Thymus (tissue), 11 donors: ENCODE data around the gene FBN3. TPM values are rescaled to one million over a fixed set of nuclear protein-coding genes. Genes with fewer than 3 reads are reported as not detected.
"Not testable (repeated sequence)": the region's sequence is repeated elsewhere in the genome, so short reads cannot be mapped to it uniquely, and the experiment has no call there.

ENCODE experiments used
- DNase-seq, 9 donors: peaks; one replicate each; pipeline ENCODE4 v3.0.0-alpha.2; 2013; ENCODE audit warnings: low spot score in 9 of 9, low read depth in 6 of 9, missing footprints in 1 of 9
- H3K27ac ChIP-seq, 2 donors: one replicate each; pipeline ENCODE4 v1.5.1; 2013; ENCODE audit warnings: control low read depth in 1 of 2, low read depth in 1 of 2, low read length in 1 of 2, mild to moderate bottlenecking in 1 of 2, moderate library complexity in 1 of 2
- H3K27me3 ChIP-seq, 2 donors: one replicate each; pipeline ENCODE4 v1.5.1; 2013; ENCODE audit warnings: low read length in 1 of 2; ENCODE audit not compliant: control insufficient read depth in 2 of 2, insufficient read depth in 1 of 2
- H3K36me3 ChIP-seq, 2 donors: one replicate each; pipeline ENCODE4 v1.5.1; 2013; ENCODE audit warnings: low read length in 1 of 2, mild to moderate bottlenecking in 1 of 2, moderate library complexity in 1 of 2; ENCODE audit not compliant: control insufficient read depth in 2 of 2, insufficient read depth in 2 of 2
- H3K4me1 ChIP-seq, 2 donors: one replicate each; pipeline ENCODE4 v1.5.1; 2013; ENCODE audit warnings: low read length in 2 of 2; ENCODE audit not compliant: control insufficient read depth in 2 of 2, insufficient read depth in 2 of 2
- H3K4me3 ChIP-seq, 2 donors: one replicate each; pipeline ENCODE4 v1.5.1; 2013; ENCODE audit warnings: low read length in 2 of 2, control low read depth in 1 of 2, mild to moderate bottlenecking in 1 of 2
- H3K9me3 ChIP-seq, 2 donors: one replicate each; pipeline ENCODE4 v1.5.1; 2013; ENCODE audit warnings: low read length in 1 of 2, mild to moderate bottlenecking in 1 of 2; ENCODE audit not compliant: control insufficient read depth in 2 of 2, insufficient read depth in 1 of 2
- WGBS: extraction: QIAGEN DNeasy Blood & Tissue Kit; methylation state at CpG from one replicate; pipeline ENCODE4 v1.1.7; 2013; 5-methylcytosine and 5-hydroxymethylcytosine counted together
- polyA plus RNA-seq: library from polyadenylated mRNA; stranded (reverse); fragments of 200-250 nt; gene quantifications from one replicate; pipeline ENCODE4 v1.2.3, GENCODE V29; 2013
- total RNA-seq: library from RNA; stranded (reverse); fragments of 120-200 nt; gene quantifications from one replicate; pipeline ENCODE4 v1.2.4, GENCODE V29; 2013
- donor health status: healthy.

The FBN3 gene
- total and polyA plus RNA-seq, 2 donors: 0.16 to 0.61 TPM

DNA sequence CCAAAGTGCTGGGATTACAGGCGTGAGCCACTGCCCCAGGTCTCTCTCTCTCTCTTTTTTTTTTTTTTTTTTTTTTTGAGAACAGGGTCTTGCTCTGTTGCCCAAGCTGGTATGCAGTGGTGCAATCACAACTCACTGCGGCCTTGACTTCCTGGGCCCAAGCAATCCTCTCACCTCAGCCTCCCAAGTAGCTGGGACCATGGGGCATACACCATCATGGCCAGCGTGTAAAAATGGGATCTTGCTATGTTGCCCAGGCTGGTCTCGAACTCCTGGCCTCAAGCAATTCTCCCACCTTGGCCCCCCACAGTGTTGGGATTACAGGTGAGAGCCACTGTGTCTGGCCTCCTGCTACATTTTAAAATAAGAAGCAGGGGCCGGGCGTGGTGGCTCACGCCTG lies 19.1 kb upstream of the FBN3 start:
- no peak overlapping the region for H3K4me3 ChIP-seq
- H3K9me3 ChIP-seq: no peaks in the 10 kb centered on the region
- WGBS: 96% methylated on average over 7 of the region's 7 CpGs
- no peaks in the 10 kb centered on the region for H3K4me1 ChIP-seq
- H3K36me3 ChIP-seq: no peaks in the 10 kb centered on the region
- no peak overlapping the region for H3K27ac ChIP-seq
- DNase-seq: no peak
- H3K27me3 ChIP-seq: no peaks in the 10 kb centered on the region

DNA sequence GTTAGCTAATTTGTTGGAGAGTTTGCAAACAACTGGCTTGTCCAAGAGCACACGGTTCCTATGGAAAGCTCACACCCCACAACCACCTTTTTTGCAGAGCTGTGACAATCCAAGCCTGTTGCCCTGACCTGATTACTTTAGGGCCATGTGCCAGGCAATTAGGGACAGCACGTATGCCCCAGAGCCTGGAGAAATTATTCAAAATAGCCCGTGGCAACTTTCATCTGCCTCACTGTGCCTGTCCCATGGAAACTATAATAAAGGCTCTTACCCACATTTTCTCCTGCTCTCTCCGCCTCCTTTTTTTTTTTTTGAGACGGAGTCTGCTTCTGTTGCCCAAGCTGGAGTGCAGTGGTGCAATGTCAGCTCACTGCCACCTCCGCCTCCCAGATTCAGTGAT lies 18.6 kb upstream of the FBN3 start:
- H3K4me3 ChIP-seq: no peak overlapping the region

DNA sequence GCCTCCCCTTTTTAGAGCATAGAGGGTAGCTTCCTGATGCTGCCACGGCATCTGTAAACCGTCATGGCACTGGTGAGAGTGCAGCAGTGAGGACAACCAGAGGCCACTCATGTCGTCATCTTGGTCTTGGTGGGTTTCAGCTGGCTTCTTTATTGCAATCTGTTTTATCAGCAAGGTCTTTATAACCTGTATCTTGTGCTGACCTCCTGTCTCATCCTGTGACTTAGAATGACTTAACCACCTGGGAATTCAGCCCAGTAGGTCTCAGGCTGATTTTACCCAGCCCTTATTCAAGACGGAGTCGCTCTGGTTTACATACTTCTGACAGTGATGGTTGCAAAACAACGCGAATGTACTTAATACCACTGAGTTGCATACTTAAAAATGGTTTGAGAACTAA lies 14.4 kb upstream of the FBN3 start:
- WGBS: 87% methylated on average over 7 of the region's 7 CpGs
- no peak overlapping the region for H3K4me3 ChIP-seq
- H3K9me3 ChIP-seq: no peaks in the 10 kb centered on the region
- DNase-seq: no peak
- no peaks in the 10 kb centered on the region for H3K36me3 ChIP-seq
- no peak overlapping the region for H3K27ac ChIP-seq
- no peaks in the 10 kb centered on the region for H3K27me3 ChIP-seq
- H3K4me1 ChIP-seq: peaks cover 0 to 4% of the 10 kb centered on the region in 2 donors

More for the DNA sequence above, 18.6 kb upstream of the FBN3 start:
- H3K9me3 ChIP-seq: no peaks in the 10 kb centered on the region
- 95% methylated on average over 6 of the region's 6 CpGs for WGBS
- no peaks in the 10 kb centered on the region for H3K36me3 ChIP-seq
- no peaks in the 10 kb centered on the region for H3K4me1 ChIP-seq
- no peak for DNase-seq
- no peak overlapping the region for H3K27ac ChIP-seq
- no peaks in the 10 kb centered on the region for H3K27me3 ChIP-seq

DNA sequence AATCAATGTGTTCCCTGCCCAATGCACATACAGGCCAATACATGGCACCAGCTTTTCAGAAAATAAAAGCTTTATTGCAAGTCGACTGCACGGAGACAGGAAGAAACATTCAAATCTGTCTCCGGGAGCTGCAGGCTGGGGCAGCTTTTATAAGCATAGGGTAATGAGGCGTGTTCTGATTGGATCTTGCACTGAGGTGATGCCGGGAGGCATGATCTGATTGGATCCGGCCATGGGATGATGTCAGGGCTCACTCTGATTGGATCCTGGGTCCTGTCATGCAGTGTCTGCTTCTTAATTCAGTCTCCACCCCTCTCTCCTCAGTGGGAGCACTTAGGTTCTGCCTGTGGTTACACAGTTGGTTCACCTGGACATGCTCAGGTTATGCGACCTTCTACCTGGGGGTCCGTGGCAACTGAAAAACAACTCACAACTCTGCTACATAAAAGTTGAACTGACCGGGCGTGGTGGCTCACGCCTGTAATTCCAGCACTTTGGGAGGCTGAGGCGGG lies 11.8 kb upstream of the FBN3 start:
- Histone ChIP-seq H3K4me1 (peaks cover 0 to 4% of the 10 kb centered on the region in 2 donors), H3K36me3 (no peaks in the 10 kb centered on the region), H3K27me3 (no peaks in the 10 kb centered on the region), H3K4me3 (no peak overlapping the region), H3K27ac (no peak overlapping the region), H3K9me3 (no peaks in the 10 kb centered on the region)
- peak in 1 of 9 donors; percentile 13 for DNase-seq
- 72% methylated on average over 12 of the region's 12 CpGs for WGBS

DNA sequence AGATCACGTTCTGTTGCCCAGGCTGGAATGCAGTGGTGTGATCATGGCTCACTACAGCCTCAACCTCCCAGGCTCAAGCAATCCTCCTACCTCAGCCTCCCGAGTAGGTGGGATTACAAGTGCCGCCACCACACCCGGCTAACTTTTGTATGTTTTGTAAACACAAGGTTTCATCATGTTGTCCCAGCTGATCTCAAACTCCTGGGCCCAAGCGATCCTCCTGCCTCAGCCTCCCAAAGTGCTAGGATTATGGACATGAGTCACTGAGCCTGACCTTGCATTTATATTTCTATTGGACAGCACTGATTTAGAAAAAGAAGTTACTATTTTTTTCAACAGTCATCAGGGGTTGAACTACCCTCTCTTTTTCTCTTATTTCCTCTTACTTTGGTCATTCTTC lies 9.9 kb upstream of the FBN3 start:
- not testable (repeated sequence) for H3K9me3 ChIP-seq, H3K27me3 ChIP-seq, H3K4me3 ChIP-seq, DNase-seq, H3K36me3 ChIP-seq, H3K4me1 ChIP-seq, H3K27ac ChIP-seq
- WGBS: 99% methylated on average over 5 of the region's 5 CpGs

DNA sequence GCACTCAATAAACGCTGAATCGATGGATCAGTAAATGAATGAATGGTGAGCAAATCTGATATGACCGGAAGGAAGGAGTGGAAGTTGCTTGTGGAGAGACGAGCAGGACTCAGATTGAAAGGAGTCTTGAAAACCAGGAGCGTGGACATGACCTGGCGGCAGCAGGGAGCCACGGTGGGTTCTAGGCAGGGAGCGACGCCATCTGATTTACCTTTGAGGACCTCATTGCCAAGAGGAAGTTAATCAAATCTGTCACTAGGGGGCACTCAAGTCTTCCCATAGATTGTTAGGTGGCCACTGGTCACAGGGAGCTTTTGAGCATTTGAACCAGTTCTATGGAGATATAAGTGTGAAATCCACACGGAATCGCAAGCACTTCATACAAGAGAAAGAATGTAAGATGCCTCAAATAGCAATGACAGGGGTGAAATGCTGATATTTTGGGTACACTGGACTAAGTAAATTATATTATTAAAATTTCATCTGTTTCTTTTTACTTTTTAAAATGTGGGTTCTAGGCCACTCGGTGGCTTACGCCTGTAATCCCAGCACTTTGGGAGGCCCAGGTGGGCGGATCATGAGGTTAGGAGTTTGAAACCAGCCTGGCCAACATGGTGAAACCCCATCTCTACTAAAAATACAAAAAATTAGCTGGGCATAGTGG lies 9.2 kb upstream of the FBN3 start:
- no peaks in the 10 kb centered on the region for H3K36me3 ChIP-seq
- H3K4me1 ChIP-seq: peaks cover 0 to 9% of the 10 kb centered on the region in 2 donors
- H3K27me3 ChIP-seq: peaks cover 0 to 8% of the 10 kb centered on the region in 2 donors
- peak; percentile 32 to 84 (median 60) for DNase-seq
- no peak overlapping the region for H3K27ac ChIP-seq
- WGBS: 53% methylated on average over 14 of the region's 14 CpGs
- H3K9me3 ChIP-seq: no peaks in the 10 kb centered on the region
- H3K4me3 ChIP-seq: no peak overlapping the region

DNA sequence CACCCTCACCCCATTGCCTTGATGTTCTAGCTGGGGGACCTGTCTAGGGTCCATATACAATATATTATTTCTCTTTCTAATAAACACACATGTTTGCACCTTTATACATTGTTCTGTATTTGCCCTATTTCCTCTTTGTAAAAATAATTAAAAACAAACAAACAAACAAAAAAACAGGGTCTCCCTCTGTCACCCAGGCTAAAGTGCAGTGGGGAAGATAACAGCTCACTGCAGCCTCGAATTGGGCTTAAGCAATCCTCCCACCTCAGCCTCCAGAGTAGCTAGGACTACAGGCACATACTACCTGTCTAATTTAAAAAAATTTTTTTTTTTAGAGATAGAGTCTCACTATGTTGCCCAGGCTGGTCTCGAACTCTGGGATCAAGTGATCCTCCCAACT lies 5.9 kb upstream of the FBN3 start:
- no peak overlapping the region for H3K4me3 ChIP-seq
- H3K9me3 ChIP-seq: no peaks in the 10 kb centered on the region
- H3K36me3 ChIP-seq: no peaks in the 10 kb centered on the region
- DNase-seq: no peak
- peaks cover 9 to 36% of the 10 kb centered on the region in 2 donors for H3K27me3 ChIP-seq
- no peak overlapping the region for H3K27ac ChIP-seq
- peaks cover 0 to 5% of the 10 kb centered on the region in 2 donors for H3K4me1 ChIP-seq
- 91% methylated on average over 2 of the region's 2 CpGs for WGBS

DNA sequence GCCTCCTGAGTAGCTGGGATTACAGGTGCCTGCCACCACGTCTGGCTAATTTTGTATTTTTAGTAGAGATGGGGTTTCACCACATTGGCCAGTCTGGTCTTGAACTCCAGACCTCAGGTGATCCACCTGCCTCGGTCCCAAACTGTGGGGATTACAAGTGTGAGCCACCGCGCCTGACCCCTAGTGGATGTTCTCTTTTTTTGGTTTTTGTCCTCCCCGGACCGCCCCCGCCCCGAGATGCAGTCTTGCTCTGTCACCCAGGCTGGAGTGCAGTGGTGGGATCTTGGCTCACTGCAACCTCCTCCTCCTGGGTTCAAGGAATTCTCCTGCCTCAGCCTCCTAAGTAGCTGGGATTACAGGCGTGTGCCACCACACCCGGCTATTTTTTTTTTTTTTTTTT lies 4.6 kb upstream of the FBN3 start:
- DNase-seq, H3K9me3 ChIP-seq, H3K4me3 ChIP-seq, H3K36me3 ChIP-seq, H3K27ac ChIP-seq, H3K4me1 ChIP-seq: not testable (repeated sequence)
- H3K27me3 ChIP-seq: peaks cover 22 to 46% of the 10 kb centered on the region in 2 donors
- 46% methylated on average over 10 of the region's 10 CpGs for WGBS

DNA sequence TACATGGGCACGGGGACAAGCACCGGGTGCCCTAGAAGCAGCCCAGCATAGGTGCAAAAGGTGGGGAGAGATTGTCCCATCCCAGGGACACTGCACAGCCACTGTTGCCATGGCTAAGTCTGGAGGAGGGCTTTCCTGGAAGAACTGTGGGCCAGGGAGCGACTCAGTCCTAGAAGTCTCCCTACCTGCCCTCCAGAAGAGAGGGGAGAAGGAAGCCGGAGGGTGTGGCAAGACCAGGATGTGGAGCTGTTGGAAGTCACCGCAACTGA lies 2.3 kb upstream of the FBN3 start:
- peaks cover 0 to 8% of the 10 kb centered on the region in 2 donors for H3K4me1 ChIP-seq
- no peak overlapping the region for H3K4me3 ChIP-seq
- no peak for DNase-seq
- no peaks in the 10 kb centered on the region for H3K36me3 ChIP-seq
- H3K27ac ChIP-seq: no peak overlapping the region
- WGBS: 63% methylated on average over 5 of the region's 5 CpGs
- H3K9me3 ChIP-seq: no peaks in the 10 kb centered on the region
- peaks cover 41 to 69% of the 10 kb centered on the region in 2 donors for H3K27me3 ChIP-seq
